HG02870 (cell line): ENCODE data around the gene IPPK.
"Not testable (repeated sequence)": the region's sequence is repeated elsewhere in the genome, so short reads cannot be mapped to it uniquely, and the experiment has no call there.

ENCODE experiments used
- ATAC-seq: cut with Tn5 transposase; IDR thresholded peaks from one replicate; pipeline ENCODE4 v1.9.1; 2021; ENCODE audit warnings: mild to moderate bottlenecking, moderate library complexity; ENCODE audit not compliant: unreplicated experiment

IPPK gene

DNA sequence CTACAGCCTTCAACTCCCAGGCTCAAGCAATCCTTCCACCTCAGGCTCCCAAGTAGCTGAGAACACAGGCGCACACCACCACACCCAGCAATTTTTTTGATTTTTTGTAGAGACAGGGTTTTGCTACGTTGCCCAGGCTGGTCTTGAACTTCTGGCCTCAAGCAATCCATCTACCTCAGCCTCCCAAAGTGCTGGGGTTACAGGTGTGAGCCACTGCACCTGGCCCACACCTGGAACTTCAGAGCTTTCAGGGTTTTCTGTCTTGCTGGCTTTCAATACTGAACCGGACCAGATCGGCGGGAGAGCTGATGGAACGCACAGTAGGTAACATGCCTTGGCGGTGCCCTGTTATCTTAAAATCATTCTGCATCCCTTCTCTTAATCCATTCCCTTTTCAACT, 30.8 kb downstream of the IPPK start:
- no peak for ATAC-seq

- no peak for ATAC-seq
These were observed 31.3 kb downstream of the IPPK start for GRCh38 chr9:92638621-92639101.

DNA sequence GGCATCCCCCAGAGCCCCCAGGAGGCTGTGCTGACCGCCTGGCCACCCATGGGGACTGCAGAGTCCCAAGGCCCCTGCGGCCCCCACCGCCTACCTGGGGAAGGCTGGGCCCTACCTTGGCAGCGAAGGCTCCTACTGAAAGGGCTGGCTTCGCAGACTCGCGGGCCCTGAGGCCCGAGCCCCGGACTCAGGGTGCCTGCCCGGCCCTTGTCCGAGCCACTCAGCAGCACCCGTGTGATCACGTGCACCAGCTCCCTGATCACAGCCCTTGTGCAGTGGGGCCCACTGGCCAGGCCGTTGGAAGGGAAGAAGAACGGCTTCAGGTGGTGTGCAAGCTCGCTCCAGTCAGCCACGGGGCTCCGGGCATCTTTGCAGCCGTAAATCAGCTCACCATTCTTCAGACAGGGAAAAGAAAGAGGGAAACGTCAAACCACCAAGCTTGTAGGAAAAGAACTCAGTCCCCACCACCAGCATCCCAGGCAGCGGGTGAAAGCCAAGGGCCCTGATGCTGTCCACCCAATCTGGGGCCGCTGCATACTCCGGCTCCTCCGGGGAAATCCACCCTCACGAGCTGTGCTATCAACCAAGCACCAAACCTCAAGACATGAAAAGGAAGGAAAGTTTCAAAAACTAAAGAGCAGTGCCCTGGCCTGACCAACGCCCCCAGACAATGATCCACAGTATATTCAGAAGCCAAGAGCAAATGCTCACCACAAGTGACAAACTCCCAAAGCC, 31.9 kb downstream of the IPPK start:
- no peak for ATAC-seq

- no peak for ATAC-seq
These were observed 32.6 kb downstream of the IPPK start for GRCh38 chr9:92637326-92637725.

DNA sequence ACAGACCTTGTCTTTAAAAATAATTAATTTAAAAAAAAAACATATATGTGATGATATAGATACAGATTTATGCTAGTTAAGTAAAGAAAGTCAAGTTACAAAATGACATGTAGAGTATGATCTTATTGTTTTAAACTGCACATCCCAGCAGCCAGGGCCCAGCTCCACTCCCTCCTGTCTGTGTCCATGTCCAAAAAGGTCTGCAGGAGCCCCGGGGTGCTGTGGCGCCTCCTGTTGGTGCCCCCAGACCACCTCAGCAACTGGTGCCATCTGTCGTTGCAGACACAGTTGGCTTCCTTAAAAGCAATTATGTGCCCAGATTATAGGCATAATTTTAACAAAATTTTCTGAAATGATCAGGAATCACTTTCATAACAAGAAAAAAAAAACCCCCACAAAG, 33.3 kb downstream of the IPPK start:
- ATAC-seq, result no peak

GRCh38 chr9:92635760-92636159, 34.2 kb downstream of the IPPK start:
- ATAC-seq, result no peak

GRCh38 chr9:92634712-92635605, 35.0 kb downstream of the IPPK start:
- peak; percentile 46 for ATAC-seq

- ATAC-seq, result no peak
These were observed 36.2 kb downstream of the IPPK start for GRCh38 chr9:92633614-92634278.

- no peak for ATAC-seq
These were observed 37.3 kb downstream of the IPPK start for GRCh38 chr9:92632641-92633040.

GRCh38 chr9:92631452-92632343, 38.2 kb downstream of the IPPK start:
- ATAC-seq, result peak; percentile 49

GRCh38 chr9:92627651-92628050, 42.3 kb downstream of the IPPK start:
- no peak for ATAC-seq

DNA sequence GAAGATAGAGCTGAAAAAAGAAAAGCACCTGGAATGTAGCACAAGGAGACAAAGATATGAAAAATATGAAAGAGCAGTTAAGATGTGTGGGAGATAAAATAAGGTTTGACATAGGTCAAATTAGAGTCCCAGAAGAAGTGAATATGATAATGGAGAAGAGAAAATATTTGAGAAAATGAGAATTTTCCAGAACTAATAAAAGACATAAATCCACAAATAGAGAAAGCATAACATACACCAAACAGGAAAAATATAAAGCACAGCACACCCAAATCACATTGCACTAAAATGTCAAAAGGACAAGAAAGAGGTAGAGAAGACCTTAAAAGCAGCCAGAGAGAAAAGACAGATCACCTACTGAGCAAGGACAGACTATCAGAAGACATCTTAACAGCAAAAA, 43.4 kb downstream of the IPPK start:
- ATAC-seq, result no peak

- not testable (repeated sequence) for ATAC-seq
These were observed 46.0 kb downstream of the IPPK start for GRCh38 chr9:92623936-92624335.

- no peak for ATAC-seq
These were observed 49.1 kb downstream of the IPPK start for GRCh38 chr9:92620845-92621244.

- no peak for ATAC-seq
These were observed 50.2 kb downstream of the IPPK start for GRCh38 chr9:92619601-92620300.

DNA sequence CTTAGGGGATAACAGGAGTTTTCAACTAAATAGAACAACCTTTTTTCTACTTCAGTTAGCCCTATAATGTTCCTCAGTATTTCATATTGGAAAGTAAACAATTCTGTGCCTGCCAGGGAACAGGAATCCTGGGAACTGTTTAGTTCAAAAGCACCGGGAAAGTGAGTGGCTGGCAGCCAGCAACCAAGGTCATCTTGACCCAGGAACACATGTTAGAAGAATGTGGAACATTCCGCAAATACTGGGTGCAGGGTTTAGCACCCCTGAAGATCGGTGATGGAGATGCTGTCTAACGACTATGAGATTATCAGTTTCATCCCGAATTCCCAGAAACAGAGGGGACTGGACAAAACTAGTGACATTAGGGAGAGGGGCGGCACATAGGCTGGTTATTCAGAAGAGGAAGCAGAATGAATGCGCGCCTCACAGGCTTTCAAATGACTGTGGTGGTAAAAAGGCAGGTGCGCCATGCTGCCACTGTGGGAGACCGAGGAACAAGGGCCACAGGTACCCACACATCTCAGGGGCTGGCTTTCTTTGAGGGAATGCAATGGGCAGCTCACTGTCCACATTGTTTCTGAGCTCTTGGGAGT, 51.2 kb downstream of the IPPK start:
- ATAC-seq, result no peak

DNA sequence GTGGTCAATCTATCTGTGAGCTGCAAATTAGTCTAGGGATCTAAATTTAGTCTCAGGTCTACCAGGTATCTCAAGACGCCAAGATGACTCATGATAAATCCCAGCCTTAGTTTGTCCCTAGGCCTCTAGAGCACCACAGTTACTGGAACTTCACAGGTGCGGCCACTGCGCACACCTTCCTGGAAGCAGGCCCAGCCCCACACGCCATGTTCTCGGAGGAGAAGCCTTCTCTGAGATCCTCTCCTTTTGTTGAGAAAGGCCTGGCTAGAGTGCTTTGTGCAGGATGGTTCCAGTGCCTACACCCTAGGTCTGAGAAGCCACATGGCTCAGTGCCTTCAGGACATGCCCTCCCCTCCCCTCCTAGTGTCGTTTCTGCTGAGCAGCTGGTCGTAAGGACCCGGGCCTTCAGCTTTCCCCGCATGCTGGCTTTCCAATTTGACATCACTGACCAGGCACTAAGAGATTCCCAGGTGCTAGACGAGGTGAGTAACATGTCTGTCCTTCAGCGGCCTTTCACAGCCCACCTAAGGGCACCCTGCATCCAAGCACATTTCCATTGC, 51.9 kb downstream of the IPPK start:
- no peak for ATAC-seq

GRCh38 chr9:92617195-92617813, 52.6 kb downstream of the IPPK start:
- no peak for ATAC-seq

DNA sequence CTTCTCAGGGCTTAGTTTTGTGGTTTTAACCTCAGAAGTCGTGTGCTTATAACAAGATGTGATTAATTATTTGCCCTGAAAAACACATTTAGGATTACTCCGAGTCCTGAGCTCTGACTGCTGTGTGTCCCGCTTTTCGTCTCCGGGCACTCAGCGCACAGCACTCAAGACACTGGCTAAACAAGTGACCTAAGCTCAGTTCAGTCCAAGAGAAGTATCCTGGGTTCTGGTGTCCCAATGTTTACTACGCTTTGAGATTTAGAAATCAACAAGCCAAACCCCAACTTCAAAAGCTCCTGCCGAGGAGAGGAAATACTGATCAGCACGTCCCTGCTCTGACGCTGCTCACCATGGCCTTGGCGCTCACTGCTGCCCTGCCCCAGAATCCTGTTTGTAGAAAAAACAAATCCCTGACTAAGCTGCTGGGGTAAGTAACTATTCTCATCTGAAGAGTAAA, 53.2 kb downstream of the IPPK start:
- ATAC-seq, result no peak
